Measurements from ENCODE around the gene FCHSD1. TPM values are rescaled to one million over a fixed set of nuclear protein-coding genes. Genes with fewer than 3 reads are reported as not detected.

Gene FCHSD1
- total and polyA plus RNA-seq, 7 donors, result 1.3 to 2.4 (median 1.4) TPM

DNA sequence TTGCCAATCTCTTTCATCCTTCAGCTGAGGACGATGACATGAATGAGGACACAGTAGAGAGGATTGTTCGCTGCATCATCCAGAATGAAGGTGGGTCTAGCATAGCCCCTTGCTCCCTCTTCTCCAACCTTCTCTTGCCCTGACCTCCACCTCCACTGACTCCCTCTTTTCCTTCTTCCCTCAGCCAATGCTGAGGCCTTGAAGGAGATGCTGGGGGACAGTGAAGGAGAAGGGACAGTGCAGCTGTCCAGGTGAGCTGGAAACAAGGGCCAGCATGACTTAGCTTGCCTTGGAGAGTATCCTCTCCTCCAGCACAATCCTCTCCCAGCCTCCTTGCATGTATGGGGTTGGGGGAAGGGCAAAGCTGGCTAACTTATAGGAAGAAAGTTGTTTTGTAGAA, 12.4 kb downstream of the FCHSD1 start:
- intact Hi-C loops (cut with DNase I), result no loop called here
- no peak for DNase-seq
- TF ChIP-seq, protein P1, sequence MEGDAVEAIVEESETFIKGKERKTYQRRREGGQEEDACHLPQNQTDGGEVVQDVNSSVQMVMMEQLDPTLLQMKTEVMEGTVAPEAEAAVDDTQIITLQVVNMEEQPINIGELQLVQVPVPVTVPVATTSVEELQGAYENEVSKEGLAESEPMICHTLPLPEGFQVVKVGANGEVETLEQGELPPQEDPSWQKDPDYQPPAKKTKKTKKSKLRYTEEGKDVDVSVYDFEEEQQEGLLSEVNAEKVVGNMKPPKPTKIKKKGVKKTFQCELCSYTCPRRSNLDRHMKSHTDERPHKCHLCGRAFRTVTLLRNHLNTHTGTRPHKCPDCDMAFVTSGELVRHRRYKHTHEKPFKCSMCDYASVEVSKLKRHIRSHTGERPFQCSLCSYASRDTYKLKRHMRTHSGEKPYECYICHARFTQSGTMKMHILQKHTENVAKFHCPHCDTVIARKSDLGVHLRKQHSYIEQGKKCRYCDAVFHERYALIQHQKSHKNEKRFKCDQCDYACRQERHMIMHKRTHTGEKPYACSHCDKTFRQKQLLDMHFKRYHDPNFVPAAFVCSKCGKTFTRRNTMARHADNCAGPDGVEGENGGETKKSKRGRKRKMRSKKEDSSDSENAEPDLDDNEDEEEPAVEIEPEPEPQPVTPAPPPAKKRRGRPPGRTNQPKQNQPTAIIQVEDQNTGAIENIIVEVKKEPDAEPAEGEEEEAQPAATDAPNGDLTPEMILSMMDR (IDR thresholded peaks at IDR 0.05), result no peak
- no peaks in the 10 kb centered on the region for H3K9me3 ChIP-seq
- peaks cover 2 to 8% of the 10 kb centered on the region in 2 donors for H3K36me3 ChIP-seq (ENCODE audit: insufficient read depth in 1 of 2, low read depth in 1 of 2)
- no peak for ATAC-seq
- no peak overlapping the region for H3K4me3 ChIP-seq
- peaks cover 0 to 8% (median 0%) of the 10 kb centered on the region in 3 donors for H3K27me3 ChIP-seq (ENCODE audit: insufficient read depth in 3 of 3, low read length in 2 of 3)
- H3K4me1 ChIP-seq, result peaks cover 15% of the 10 kb centered on the region
- 86 to 93% (median 91%) methylated on average over 2 of the region's 2 CpGs for WGBS, 3 donors
- no peak overlapping the region for H3K27ac ChIP-seq

DNA sequence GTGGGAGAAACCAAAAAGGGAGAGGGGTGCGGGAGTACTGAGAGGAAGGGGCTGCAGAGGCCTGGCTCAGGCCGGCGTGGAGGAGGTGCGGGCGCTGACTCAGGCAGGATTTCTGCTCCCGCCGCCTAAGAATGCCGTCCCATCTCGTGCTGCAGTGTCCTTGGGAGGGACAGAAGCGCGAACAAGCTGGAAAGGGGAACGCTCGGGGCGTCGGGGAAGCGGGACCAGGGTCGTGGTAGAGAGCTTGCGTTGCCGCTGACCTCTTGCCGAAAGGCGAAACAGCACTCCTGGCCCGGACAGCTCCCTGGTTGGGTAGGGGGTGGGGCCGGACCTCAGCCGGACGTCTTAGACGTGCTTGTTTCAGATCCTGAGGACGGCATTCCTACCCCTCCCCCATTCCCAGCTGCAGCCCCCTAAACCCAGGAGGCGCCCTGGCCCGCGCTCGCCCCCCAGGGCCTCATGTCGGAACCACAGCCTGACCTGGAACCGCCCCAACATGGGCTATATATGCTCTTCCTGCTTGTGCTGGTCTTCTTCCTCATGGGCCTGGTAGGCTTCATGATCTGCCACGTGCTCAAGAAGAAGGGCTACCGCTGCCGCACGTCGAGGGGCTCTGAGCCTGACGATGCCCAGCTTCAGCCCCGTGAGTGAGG, 13.3 kb downstream of the FCHSD1 start:
- H3K27me3 ChIP-seq (ENCODE audit: insufficient read depth in 3 of 3, low read length in 2 of 3), result peaks cover 0 to 8% (median 0%) of the 10 kb centered on the region in 3 donors
- no peaks in the 10 kb centered on the region for H3K9me3 ChIP-seq
- TF ChIP-seq, protein P1 (IDR thresholded peaks at IDR 0.05), result no peak
- intact Hi-C loops (cut with DNase I), result no loop called here
- peak; percentile 65 to 70 for DNase-seq
- no peak overlapping the region for H3K27ac ChIP-seq
- H3K4me1 ChIP-seq, result peaks cover 15% of the 10 kb centered on the region
- H3K4me3 ChIP-seq, result peak overlapping the region; percentile 86
- WGBS, 3 donors, result 6 to 7% (median 6%) methylated on average over 36 to 40 of the region's 40 CpGs
- H3K36me3 ChIP-seq (ENCODE audit: insufficient read depth in 1 of 2, low read depth in 1 of 2), result peaks cover 2 to 17% of the 10 kb centered on the region in 2 donors
- peak; percentile 19 to 27 (median 24) for ATAC-seq

DNA sequence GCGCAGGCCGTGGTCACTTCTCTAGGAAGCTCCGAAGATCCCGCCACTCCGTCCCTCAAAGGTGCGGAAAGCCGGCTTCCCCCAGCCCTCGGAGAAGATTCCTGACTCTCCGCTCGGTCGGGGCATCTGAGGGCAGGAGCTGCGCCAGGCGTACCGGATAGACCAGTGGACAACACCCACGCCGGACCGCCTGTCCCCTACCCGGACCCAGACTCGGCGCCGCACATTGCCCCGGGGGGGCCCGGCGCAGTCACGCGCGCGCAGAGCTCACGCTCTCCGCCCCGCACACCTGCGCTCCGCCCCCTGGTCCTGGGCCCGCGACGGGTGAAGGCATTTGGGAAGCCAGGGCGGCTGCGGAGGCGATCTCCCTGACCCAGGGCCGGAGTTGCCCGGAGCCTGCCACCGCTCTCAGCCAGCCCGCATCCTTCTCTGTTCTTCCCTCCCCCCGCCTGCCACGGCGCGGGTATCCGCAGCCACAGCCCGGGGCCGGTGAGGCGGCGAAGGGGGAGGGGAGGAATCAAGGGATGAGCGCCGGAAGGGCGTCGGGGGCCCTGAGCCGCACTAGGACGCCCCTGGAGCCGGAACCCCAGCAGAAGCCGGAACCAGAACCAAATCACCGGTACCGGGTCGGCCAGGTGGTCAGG, 14.0 kb downstream of the FCHSD1 start:
- TF ChIP-seq, protein P1 (IDR thresholded peaks at IDR 0.05), result no peak

DNA sequence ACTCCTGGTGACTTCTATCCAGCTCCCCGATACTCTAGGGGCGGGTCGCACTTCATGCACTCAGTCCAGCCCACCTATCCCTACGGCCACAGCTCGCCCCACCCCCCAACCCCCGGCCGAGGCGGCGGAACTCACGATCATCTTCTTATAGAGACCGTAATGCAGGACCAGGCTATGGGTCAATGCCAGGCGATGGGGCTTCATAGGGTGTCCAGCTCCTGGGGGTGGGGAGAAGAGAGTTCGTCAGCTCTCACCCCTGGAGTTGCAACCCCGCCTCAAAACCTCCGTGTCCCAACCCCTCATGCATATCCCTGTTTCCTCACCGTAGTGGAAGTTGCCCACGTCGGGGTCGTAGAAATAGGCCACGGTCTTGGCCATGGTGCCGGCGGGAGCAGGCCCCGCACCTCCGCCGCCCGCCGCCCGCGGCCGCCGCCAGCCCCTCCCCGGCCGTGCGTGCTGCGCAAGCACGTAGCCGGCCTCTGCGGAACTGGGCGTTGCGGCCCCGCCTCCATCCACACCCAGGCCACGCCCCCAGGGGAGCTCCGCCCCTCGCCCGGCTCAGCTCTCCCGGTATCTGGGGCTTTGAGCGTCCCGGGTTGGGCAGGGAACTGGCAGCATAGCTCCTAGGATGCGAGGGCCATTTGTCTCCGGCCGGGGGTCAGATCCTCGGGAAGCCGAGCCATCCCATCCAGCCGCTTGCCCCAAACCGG, 14.7 kb downstream of the FCHSD1 start, which contains the start of the genes HDAC3 and RELL2:
Gene HDAC3 (minus strand): TSS at position 437 of the 710 bp plus-strand sequence. CDS start 59 bp downstream, at position 378.
Gene RELL2 (plus strand): TSS at position 585 of the 710 bp plus-strand sequence. CDS start 1,229 bp downstream, outside the sequence.
- Histone ChIP-seq H3K4me1 (peaks cover 18% of the 10 kb centered on the region), H3K9me3 (no peaks in the 10 kb centered on the region), H3K27ac (peak within 1 kb of the TSS; percentile 80), H3K36me3 (ENCODE audit: insufficient read depth in 1 of 2, low read depth in 1 of 2) (peaks cover 2 to 27% of the 10 kb centered on the region in 2 donors), H3K4me3 (peak within 1 kb of the TSS; percentile 86), H3K27me3 (ENCODE audit: insufficient read depth in 3 of 3, low read length in 2 of 3) (peaks cover 0 to 8% (median 0%) of the 10 kb centered on the region in 3 donors)
- intact Hi-C loops (cut with DNase I), result no loop called here
- ATAC-seq (peak; percentile 97 to 99 (median 98)), DNase-seq (peak; percentile 93 to 97)
- 0 to 1% (median 0%) methylated on average over 35 to 55 of the region's 55 CpGs for WGBS, 3 donors
- TF ChIP-seq, protein P1 (IDR thresholded peaks at IDR 0.05), result no peak

More for the DNA sequence above, 14.0 kb downstream of the FCHSD1 start:
- H3K4me1 ChIP-seq, result peaks cover 15% of the 10 kb centered on the region
- peak overlapping the region; percentile 86 for H3K4me3 ChIP-seq
- 0 to 1% (median 0%) methylated on average over 53 to 63 of the region's 63 CpGs for WGBS, 3 donors
- peak overlapping the region; percentile 80 for H3K27ac ChIP-seq
- DNase-seq (peak in 1 of 2 donors; percentile 36), ATAC-seq (peak; percentile 33 to 60 (median 40))
- peaks cover 0 to 8% (median 0%) of the 10 kb centered on the region in 3 donors for H3K27me3 ChIP-seq (ENCODE audit: insufficient read depth in 3 of 3, low read length in 2 of 3)
- peaks cover 2 to 23% of the 10 kb centered on the region in 2 donors for H3K36me3 ChIP-seq (ENCODE audit: insufficient read depth in 1 of 2, low read depth in 1 of 2)
- H3K9me3 ChIP-seq, result no peaks in the 10 kb centered on the region
- intact Hi-C loops (cut with DNase I), result no loop called here
